HL-60 (cell line): Measurements from ENCODE around the gene LRBA.

Experiments
- GABPA ChIP-seq: IDR thresholded peaks from 2 replicates; pipeline ENCODE4 v1.6.1; 2012; ENCODE audit warnings: low read depth
- POLR2AphosphoS5 ChIP-seq: IDR thresholded peaks from 2 replicates; pipeline ENCODE4 v1.6.1; 2012; ENCODE audit warnings: low read depth
- SPI1 ChIP-seq: IDR thresholded peaks from 2 replicates; pipeline ENCODE4 v1.6.1; 2012; ENCODE audit warnings: low read depth, mild to moderate bottlenecking, borderline replicate concordance
- TF ChIP-seq, protein P1 (sequence below): IDR thresholded peaks from one replicate; pipeline ENCODE4 v1.5.1; 2011; ENCODE audit warnings: low read length, control low read depth, inconsistent platforms; ENCODE audit not compliant: insufficient read depth
- TF ChIP-seq, protein P2 (sequence below): IDR thresholded peaks from 2 replicates; pipeline ENCODE4 v1.6.1; 2012; ENCODE audit warnings: low read depth; ENCODE audit not compliant: insufficient replicate concordance

- TF ChIP-seq, protein P1, sequence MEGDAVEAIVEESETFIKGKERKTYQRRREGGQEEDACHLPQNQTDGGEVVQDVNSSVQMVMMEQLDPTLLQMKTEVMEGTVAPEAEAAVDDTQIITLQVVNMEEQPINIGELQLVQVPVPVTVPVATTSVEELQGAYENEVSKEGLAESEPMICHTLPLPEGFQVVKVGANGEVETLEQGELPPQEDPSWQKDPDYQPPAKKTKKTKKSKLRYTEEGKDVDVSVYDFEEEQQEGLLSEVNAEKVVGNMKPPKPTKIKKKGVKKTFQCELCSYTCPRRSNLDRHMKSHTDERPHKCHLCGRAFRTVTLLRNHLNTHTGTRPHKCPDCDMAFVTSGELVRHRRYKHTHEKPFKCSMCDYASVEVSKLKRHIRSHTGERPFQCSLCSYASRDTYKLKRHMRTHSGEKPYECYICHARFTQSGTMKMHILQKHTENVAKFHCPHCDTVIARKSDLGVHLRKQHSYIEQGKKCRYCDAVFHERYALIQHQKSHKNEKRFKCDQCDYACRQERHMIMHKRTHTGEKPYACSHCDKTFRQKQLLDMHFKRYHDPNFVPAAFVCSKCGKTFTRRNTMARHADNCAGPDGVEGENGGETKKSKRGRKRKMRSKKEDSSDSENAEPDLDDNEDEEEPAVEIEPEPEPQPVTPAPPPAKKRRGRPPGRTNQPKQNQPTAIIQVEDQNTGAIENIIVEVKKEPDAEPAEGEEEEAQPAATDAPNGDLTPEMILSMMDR, result no peak
- TF ChIP-seq, protein P2, sequence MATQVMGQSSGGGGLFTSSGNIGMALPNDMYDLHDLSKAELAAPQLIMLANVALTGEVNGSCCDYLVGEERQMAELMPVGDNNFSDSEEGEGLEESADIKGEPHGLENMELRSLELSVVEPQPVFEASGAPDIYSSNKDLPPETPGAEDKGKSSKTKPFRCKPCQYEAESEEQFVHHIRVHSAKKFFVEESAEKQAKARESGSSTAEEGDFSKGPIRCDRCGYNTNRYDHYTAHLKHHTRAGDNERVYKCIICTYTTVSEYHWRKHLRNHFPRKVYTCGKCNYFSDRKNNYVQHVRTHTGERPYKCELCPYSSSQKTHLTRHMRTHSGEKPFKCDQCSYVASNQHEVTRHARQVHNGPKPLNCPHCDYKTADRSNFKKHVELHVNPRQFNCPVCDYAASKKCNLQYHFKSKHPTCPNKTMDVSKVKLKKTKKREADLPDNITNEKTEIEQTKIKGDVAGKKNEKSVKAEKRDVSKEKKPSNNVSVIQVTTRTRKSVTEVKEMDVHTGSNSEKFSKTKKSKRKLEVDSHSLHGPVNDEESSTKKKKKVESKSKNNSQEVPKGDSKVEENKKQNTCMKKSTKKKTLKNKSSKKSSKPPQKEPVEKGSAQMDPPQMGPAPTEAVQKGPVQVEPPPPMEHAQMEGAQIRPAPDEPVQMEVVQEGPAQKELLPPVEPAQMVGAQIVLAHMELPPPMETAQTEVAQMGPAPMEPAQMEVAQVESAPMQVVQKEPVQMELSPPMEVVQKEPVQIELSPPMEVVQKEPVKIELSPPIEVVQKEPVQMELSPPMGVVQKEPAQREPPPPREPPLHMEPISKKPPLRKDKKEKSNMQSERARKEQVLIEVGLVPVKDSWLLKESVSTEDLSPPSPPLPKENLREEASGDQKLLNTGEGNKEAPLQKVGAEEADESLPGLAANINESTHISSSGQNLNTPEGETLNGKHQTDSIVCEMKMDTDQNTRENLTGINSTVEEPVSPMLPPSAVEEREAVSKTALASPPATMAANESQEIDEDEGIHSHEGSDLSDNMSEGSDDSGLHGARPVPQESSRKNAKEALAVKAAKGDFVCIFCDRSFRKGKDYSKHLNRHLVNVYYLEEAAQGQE, result no peak
- TF ChIP-seq POLR2AphosphoS5, result no peak
- TF ChIP-seq SPI1, result no peak
- no peak for TF ChIP-seq GABPA
These were observed 798.4 kb downstream of the LRBA start for GRCh38 chr4:150216726-150217125.
